Measurements from ENCODE around the gene PLAAT4.
"Not testable (repeated sequence)": the region's sequence is repeated elsewhere in the genome, so short reads cannot be mapped to it uniquely, and the experiment has no call there.

The PLAAT4 gene

DNA sequence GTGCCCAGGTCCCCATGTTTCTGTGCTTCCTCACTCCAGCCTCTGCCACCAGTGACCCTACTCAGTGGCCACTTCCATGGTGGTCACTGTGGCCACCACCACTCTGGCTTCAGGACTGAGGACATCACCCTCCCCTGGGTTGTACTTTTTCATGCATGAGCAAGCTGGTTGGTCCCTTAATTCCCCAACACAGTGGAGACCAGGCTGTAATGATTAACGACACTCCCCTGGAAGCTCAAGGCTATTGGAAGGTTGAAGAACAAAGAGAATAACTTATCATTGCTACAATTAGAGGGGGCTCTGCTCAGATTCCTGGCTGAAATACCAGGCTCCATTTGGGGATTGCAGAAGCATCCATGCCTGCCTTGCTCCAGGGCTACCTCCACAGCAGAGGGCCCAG, 10.5 kb downstream of the PLAAT4 start:
- DNase-seq, result no peak

DNA sequence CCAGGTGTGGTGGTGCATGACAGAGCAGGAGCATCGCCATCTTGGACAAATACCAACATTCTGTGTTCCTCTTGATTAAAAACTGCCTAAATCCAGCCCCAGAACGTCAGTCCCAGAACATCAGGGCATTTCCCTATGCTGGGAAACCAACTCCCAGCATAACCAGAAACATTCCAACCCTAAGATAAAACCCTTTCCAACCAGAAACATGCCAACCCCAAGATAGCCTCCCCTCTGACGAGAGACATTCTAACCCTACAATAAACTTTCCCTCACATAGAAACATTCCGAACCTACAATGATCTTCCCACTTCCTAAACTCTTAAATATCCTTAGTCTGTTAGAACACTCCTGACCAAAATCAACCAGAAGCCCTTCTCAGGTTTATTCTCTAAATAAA, 11.6 kb downstream of the PLAAT4 start:
- DNase-seq, result no peak

DNA sequence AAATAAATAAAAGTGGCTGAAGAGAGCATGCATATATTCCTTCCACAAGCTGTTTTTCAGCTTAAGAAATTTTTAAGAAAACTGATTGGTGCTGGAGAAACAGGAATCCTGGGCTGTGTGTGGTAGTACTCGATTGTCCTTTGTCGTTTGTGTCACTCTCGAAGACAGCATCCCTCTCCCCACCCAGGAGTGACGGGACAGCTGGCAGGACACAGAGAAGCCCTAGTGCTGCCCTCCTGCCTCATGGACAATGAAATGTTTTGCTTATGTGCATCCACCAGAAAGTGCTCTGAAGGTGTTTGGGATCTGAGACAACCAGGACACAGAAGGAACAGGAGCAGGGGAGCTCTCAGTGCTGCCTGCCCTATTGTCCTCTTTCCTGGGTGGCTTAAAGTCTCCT, 12.8 kb downstream of the PLAAT4 start:
- DNase-seq, result no peak

DNA sequence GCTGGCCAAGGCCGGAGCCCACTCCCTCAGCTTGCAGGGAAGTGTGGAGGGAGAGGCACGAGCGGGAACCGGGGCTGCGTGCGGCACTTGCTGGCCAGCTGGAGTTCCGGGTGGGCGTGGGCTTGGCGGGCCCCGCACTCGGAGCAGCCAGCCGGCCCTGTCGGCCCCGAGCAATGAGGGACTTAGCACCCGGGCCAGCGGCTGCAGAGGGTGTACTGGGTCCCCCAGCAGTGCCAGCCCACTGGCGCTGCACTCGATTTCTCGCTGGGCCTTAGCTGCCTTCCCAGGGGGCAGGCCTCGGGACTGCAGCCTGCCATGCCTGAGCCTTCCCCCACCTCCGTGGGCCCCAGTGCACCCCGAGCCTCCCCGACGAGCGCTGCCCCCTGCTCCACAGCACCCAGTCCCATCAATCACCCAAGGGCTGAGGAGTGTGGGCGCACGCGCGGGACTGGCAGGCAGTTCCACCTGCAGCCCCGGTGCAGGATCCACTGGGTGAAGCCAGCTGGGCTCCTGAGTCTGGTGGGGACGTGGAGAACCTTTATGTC, 13.6 kb downstream of the PLAAT4 start:
- not testable (repeated sequence) for DNase-seq

DNA sequence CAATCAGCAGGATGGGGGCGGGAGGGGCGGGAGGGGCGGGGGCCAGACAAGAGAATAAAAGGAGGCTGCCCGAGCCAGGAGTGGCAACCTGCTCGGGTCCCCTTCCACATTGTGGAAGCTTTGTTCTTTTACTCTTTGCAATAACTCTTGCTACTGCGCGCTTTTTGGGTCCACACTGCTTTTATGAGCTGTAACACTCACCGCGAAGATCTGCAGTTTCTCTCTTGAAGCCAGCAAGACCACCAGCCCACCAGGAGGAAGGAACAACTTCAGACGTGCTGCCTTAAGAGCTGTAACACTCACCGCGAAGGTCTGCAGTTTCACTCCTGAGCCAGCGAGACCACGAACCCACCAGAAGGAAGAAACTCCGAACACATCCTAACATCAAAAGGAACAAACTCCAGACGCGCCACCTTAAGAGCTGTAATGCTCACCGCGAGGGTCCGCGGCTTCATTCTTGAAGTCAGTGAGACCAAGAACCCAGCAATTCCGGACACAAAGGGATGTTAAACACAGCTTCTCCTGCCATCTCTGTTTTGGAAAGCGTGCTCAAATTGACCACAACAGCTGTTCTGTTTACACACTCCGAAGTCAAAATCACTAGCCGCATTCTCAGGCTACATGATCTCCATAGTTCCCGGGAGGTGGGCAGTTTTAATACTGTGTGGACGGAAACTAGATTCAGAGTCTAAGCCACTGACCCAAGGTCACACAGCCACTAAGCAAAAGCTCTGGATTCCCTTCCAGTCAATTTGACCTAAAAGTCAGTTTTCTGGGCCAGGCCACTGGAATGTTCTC, 14.7 kb downstream of the PLAAT4 start:
- DNase-seq, result peak; percentile 37

DNA sequence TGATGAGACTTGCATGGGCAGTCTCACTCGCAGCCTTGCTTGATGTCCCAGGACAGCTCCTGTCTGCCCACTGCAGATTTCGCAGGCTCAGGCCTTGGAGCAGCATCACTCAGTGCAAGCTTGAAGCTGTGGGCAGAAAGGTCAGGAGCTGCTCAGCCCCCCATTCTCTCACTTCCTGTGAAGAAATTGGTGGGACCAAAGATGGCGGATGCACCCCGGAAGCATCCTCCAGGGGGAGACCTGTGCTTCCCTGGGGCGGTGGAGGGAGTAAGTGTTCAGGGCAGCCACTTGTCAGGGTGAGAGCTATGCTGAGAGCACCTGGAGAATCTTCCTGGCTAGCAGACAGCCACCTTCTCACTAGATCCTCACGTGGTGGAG, 15.3 kb downstream of the PLAAT4 start:
- DNase-seq, result peak; percentile 20

DNA sequence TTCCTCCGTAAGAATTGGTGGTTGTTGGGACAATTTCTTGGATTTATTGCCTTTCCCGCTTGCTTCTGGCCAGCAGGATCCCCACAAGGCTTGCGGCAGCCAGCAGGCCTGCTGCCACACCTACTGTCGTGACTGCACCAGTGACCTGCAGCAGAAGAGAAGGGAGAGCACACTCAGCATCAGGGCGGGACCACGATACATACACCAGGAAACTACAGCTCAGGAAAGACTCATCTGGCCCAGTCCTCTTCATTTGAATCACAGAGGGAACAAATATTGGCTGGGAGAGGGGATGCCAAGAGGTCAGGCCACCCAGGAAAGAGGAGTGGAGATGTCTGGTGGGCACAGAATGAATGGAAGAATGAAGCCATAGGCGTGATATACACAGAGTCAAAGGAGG, 16.3 kb downstream of the PLAAT4 start:
- DNase-seq, result no peak

DNA sequence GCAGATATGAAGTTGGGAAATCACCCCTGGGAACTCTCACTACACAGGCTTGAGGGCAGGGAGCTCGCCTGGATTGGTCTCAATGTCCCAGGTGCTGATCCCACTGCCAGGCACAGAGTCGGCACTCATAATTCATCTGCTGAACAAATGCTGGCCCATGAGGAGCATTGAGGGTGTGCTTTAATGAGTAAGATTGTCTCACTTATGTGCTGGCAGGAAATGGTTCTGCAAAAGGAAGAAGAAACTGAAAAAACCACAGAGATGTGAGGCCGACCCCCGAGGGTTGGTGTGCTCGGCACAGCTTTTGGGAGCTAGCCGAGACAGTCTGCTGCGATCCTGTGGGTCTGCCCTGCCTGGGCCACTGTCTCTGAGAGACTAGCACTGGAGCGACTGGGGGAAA, 17.2 kb downstream of the PLAAT4 start:
- DNase-seq, result peak; percentile 57

DNA sequence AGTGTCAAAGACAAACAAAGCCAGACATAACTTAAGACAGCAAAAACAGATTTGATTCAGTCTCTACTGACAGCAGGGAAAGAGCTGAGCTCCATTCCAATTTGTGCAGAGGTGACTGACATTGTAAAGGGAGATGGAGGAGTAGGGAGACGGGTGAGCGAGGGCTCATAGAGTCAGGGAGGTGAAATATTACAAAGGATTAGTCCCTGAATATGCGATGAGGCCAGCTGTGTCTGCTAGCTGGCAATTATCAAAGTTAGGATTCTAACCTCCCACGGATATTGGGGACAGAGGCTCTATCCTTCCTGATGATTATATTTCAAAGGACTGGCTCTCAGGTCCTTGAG, 18.2 kb downstream of the PLAAT4 start:
- no peak for DNase-seq

DNA sequence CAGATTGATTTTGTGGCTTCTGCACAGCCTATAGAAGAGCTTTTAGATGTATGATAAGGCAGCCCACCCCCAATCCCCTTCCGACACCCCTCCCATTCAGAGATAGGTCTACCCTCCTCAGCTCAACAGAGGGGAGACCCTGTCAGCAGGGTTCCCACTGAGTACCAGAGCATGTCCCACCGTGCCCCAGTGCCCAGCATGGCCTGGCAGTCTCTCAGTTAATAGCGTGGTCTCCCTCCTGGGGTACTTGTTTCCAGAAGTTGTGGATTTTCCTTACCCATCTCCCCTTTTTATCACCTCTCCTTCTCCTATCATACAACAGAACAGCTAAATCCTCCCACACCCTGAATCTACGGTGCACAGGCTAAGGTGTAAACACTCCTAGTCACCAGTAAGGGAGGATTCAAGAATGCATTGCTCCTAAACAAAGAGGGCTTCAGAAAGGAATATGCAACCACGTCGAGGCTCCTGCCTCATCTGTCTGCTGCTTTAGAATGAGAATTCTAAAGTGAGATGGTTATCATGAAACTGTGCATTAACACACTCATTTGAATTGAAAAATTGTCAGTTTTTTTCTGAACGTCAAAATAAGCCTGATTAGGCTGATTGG, 19.9 kb downstream of the PLAAT4 start:
- no peak for DNase-seq

DNA sequence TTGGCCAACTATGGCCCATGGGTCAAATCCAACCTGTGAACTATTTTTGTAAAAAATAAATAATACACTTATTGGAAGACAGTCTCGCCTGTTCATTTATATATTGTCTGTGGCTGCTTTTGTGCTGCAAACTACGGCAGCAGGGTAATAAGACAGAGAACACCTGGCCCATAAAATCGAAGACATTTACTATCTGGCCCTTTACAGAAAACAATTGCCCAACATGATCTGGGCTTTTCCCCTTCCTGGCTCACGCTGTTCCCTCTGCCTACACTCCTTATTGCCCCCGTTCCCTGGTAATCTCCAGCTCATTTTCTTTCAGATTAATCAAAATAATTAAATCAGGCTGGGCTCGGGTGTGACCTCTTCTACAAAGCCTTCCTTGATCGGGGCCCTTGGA, 21.0 kb downstream of the PLAAT4 start:
- no peak for DNase-seq

DNA sequence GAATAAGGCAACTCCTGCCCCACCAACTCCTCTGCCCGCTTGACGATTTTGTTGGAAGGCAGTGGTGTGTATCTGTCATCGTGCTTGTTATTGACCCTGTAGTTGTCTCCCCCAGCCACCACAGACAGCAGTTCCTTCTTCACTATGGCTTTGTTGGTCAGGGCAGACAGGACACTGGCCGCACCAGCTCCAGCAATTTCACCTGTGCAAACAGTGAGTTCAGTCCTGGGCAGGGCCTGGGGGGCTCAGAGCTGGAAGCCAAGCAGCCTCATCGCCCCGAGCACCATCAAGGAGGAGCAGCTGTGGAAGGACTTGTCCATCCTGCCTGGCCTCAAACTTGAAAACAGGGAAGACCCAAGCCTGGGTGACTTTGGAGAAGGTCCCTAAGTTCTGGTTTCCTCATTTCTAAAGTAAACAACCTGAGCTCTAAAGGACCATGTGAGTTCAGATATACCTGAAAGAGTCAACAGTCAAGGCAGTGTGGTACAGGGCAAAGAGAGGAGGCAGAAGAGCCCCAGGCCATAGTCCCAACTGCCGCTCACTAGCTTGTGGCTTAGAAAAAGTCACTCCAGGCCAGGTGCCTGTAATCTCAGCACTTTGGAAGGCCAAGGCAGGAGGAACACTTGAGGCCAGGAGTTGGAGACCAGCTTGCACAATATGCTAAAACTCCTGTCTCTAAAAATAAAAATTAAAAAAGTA, 22.0 kb downstream of the PLAAT4 start:
- no peak for DNase-seq

DNA sequence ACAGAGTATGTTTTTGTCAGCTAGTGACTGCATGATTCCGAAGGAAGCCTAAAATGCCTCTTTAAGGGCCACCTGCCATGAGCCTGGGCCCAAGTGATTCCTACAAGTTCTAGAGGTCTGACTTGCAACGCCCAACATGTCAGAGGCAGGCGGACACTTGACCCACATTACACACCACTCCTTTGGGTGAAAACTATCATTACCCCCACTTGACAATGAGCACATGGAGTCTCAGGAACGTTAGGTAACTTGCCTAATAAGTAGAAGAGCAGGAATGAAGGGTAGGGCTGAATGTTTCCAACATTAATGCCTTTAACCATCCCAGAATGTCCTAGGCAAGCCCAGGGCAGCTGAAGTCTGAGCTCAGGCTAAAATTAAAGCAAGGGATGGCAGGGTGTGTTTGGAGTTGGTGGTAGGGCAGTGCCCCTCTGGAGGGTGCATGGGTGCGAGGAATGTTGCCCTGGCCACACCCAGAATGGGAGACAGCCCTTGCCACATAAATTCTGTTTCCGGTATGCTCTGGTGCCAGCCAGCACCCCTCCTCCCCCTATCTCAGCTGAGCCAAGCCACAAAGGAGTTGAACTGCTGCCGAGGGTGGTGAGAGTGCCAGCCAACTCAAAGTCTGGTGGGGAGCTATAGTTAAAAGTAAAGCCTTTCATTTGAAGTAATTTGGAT, 24.0 kb downstream of the PLAAT4 start:
- no peak for DNase-seq

DNA sequence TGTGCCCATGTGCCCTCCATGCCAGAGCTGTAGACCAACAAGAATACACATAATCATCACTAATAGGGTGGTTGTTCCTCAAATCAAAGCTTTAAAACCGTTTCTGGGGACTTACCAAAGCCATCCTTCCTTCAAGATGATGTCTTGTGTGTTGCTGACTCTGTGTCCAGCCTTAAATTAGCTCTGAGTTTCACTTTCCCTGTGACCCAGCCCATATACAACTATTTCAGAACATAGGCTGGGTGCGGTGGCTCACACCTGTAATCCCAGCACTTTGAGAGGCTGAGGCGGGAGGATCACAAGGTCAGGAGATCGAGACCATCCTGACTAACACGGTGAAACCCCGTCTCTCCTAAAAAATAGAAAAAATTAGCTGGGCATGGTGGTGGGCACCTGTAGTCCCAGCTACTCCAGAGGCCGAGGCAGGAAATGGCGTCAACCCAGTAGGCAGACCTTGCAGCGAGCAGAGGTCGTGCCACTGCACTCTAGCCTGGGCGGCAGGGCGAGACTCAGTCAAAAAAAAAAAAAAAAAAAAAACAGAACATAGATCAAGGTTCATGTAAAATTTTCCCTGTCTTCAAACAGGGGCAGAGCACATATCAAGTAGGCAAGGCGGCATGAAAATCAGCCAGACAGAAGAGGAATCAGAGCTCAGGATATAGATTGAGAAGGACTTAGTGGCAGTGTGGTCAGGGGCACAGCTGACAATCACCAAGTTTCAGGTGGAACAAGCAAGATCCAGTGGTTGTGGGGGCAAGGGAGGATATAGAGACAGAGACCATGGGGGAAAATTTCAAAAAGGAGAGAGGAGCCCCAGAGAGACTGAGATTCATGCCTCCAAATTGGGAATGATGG, 26.8 kb downstream of the PLAAT4 start, which contains the start of gene PLAAT2:
PLAAT2 (minus strand) TSS at position 179 of the 855 bp plus-strand sequence; CDS start at position 124, 55 bp downstream.
- DNase-seq, result no peak

DNA sequence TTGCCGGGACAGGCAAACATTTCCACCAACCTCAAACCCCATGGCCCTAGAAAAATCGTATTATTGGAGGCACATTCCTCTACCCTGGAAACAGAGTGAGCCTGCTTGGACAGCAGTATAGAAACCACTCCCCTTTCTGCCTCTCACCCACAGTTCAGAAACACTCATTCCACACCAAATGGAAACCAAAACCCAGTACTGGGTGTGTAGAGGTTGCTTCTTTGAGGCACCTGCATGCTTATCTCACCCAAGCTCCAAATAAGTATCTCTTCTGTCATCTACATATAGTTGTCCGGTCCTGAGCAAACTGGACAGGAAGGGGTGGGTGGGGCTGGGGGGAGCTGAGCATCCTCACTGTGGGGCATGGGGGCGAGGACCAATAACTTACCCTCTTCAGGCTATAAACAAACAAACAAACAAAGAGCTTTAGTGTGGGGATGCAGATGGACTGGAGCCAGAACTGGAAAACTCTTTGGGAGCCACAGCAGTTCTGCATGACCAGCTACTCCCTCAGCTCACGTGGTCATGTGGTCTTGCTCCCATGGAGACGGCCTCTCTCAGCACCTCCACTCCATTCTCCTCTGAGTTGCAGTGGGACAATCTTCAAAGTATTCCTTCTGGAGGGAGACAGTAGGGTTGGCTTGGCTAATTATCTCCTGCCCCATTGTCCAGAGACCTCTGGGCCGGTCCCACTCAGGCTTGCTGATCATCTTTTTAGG, 27.6 kb downstream of the PLAAT4 start:
- peak; percentile 40 for DNase-seq

DNA sequence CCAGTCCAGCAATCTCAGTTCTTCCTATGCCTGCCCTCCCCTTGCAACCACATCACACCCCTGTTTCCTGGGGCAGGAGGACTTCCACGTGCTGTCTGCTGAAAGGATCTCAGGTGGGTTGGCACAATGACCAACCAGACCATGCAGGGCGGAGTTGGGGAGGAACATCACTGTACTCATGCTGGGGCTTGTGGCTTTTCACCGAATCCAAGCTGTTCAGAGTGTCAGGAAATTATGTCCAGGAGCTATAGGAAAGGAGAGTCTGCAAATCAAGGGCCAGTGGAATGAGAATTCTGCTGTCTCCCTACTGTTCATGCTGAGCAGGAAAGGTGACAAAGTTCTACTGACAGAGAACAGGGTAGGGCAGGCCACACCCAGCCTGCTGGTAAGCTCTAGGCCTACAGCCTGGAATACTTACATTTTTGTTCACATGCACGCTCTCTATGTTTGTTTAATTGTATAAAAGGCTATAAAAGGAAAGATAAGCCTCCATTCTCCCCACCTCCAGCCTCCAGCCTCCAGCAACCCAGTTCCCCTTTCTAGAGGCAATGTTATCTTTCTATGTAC, 28.3 kb downstream of the PLAAT4 start:
- DNase-seq, result no peak

DNA sequence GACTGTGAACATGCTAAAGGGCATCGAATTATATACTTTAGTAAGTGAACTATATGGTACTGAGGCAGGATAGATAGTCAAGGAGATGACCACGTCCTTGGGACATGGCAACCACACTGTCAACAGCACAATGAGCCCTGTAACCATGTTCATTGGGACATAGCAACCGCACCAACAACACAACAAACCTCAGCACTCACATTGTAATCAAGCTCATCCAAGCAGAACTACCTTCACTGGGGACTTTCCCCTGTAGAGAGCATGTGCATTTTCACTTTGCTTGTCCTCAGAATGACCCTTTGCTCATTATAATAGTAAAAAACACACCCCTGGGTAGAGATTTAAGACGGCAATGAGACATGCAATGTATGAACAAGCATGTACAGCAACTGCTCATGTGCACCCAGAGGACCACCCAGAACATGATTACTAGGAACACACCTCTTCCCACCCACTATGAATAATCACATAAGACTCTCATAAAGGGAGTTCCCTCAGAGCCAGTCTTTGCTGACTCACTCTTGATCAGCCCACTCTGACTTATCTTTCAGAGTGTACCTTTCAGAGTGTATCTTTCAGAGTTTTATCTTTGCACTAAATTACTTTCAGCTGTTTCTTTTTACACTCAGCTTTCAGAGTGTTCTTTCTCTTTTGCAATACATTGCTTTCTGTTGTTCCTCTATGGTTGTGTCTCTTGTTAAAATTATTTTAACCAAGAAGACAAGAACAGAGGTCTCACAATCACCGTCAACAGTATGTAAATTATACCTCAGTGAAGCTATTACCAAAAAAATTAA, 30.6 kb downstream of the PLAAT4 start:
- DNase-seq, result peak; percentile 66

DNA sequence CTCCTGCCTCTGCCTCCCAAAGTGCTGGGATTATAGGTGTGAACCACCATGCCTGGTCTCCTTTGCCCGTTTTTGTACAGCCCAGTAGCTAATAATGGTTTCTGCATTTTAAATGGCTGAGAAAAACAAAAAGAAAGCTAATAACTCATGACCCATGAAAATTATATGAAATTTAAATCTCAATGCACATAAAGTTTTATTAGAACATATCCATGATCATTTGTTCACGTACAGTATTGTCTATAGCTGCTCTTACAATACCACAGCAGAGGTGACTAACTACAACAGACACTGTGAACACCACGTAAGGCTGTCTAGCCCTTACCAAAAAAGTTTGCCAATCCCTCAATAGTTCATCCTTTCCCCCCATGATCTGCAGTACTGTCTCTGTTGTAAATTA, 33.0 kb downstream of the PLAAT4 start:
- no peak for DNase-seq

DNA sequence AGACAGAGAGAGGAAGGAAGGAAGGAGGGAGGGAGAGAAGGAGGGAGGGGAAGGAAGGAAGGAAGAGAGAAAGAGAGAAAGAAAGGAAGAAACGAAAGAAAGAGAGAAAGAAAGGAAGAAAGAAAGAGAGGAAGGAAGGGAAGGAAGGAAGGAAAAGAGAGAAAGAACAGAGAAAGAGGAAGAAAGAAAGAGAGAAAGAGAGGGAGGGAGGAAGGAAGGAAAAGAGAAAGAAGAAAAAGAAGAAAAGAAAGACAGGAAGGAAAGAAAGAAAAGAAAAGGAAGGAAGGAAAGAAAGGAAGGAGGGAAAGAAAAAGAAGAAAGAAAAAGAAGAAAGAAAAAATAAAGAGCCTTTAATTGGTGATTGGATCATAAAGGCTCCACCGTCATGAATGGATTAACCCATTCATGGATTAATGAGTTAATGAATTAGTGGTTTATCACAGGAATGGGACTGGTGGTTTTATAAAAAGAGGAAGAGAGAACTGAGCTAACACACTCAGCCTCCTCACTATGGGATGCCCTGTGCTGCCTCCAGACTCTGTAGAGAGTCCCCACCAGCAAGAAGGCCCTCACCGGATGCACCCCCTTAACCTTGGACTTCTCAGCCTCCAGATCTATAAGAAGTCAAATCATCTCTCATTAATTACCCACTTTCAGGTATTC, 35.5 kb downstream of the PLAAT4 start:
- DNase-seq, result no peak

Measured in activated CD4-positive, alpha-beta T cell treated with anti-CD3 and anti-CD28 coated beads for 48 hours (primary cell).